ENCODE data around the gene ZNF878.

Gene ZNF878

GRCh38 chr19:12034620-12035019 is 18.1 kb downstream of the ZNF878 start:
- no peak for DNase-seq

- no peak for DNase-seq
These were observed 18.6 kb downstream of the ZNF878 start for GRCh38 chr19:12034198-12034597.

GRCh38 chr19:12015753-12016116 is 37.0 kb downstream of the ZNF878 start:
- no peak for DNase-seq

DNA sequence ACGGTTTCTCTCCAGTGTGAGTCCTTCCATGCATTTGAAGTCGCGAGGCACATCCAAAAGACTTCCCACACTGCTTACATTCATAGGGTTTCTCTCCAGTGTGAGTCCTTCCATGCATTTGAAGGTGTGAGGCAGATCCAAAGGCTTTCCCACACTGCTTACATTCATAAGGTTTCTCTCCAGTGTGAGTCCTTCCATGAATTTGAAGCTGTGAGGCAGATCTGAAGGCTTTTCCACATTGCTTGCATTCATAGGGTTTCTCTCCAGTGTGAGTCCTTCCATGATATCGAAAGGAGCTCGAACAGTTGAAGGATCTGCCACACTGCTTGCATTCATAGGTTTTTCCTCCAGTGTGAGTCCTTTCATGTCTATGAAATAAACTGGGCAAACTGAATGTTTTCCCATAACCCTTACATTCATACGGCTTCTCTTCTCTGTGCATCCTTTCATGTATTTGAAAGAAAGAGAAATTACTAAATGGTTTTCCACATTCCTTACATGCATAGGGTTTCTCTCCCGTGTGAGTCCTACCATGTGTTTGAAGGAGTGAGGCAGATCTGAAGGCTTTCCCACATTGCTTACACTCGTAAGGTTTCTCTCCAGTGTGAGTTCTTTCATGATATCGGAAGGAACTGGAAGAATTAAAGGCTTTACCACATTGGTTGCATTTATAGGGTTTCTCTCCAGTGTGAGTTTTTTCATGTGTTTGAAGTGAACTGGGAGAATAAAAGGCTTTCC is 37.6 kb downstream of the ZNF878 start:
- DNase-seq = no peak

DNA sequence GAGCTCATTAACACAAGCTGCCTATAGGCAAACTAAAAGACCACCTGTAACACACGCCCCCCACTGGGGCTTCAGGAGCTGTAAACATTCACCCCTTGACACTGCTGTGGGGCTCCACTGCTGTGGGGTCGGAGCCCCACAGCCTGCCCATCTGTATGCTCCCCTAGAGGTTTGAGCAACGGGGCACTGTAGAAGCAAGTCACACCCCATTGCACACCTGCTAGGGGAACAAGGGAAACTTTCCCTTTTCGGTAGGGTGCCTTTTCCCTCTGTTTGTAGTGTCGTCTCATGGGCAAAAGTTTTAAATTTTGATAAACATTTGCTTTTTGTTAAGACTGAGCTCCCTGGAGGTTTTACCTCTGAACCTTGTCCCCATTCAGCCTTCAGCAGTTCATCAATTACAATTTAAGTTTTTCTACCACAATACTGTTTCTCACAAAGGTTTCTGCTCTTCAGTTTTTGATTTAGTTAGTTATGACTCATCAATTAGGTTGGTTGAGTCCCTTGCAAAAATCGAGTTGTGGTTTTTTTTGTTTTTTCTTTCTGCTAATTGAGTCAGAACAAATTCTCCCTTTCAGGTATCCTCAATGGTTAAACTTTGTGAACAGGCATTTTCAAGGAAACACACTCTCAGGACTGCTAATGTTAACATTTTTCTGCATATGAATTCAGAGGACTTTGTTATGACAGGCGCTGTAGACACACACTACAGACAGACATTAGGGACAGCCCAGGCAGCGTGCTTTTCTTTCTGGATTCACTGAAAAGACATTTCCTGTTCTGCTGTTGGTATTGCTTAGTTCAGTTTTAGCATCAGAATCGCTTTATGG is 52.4 kb downstream of the ZNF878 start:
- DNase-seq = no peak

- no peak for DNase-seq
These were observed 57.6 kb downstream of the ZNF878 start for GRCh38 chr19:11995174-11995573.

Data from CD4-positive, alpha-beta T cell treated with Interferon gamma for 1 hour (primary cell).